Mucosa of stomach (tissue), 1 donor: ENCODE data around the gene TMEM79.
A peak's percentile ranks its signal among the peaks of the same experiment; 100 is the strongest.

Experiments used
- H3K27me3 ChIP-seq: one replicate; pipeline ENCODE4 v1.7.0; 2013; ENCODE audit warnings: mild to moderate bottlenecking, low read length; ENCODE audit not compliant: control insufficient read depth, insufficient read depth
- H3K36me3 ChIP-seq: one replicate; pipeline ENCODE4 v1.7.0; 2013; ENCODE audit warnings: low read length; ENCODE audit not compliant: control insufficient read depth, insufficient read depth
- H3K4me1 ChIP-seq: one replicate; pipeline ENCODE4 v1.7.0; 2013; ENCODE audit warnings: mild to moderate bottlenecking, low read length; ENCODE audit not compliant: control insufficient read depth, insufficient read depth
- H3K4me3 ChIP-seq: one replicate; pipeline ENCODE4 v1.7.0; 2013; ENCODE audit warnings: low read length
- H3K9ac ChIP-seq: one replicate; pipeline ENCODE4 v1.7.0; 2013; ENCODE audit warnings: mild to moderate bottlenecking, low read length, moderate library complexity
- H3K9me3 ChIP-seq: one replicate; pipeline ENCODE4 v1.7.0; 2013; ENCODE audit warnings: mild to moderate bottlenecking, low read length, moderate library complexity; ENCODE audit not compliant: control insufficient read depth
- donor health status: Pancreatic carcinoma.

Gene TMEM79

GRCh38 chr1:156284112-156284511 is at the start of gene TMEM79:
Gene TMEM79, plus strand, starts transcription at chr1:156284325. Its CDS starts 902 bp downstream, at chr1:156285227.
- Histone ChIP-seq H3K36me3 (no peaks in the 10 kb centered on the region), H3K4me3 (peak within 1 kb of the TSS; percentile 66), H3K27me3 (no peaks in the 10 kb centered on the region), H3K4me1 (peaks cover 26% of the 10 kb centered on the region), H3K9ac (peak within 1 kb of the TSS; percentile 90), H3K9me3 (no peaks in the 10 kb centered on the region)

DNA sequence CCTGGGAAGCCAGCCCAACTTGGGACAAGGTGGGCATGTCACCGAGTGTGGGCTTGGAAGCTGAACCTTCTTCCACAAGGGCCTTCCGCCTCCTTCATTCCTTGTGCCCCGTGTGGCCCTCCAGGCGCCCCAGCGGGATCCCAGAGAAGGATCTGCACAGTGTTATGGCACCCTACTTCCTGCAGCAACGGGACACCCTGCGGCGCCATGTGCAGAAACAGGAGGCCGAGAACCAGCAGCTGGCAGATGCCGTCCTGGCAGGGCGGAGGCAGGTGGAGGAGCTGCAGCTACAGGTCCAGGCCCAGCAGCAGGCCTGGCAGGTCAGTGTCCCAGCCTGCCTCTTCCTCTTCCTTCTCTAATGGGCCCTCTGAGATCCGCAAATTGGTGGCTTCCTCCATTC is 48.0 kb upstream of the TMEM79 start:
- H3K9me3 ChIP-seq = no peaks in the 10 kb centered on the region
- H3K4me1 ChIP-seq = no peaks in the 10 kb centered on the region
- H3K4me3 ChIP-seq = no peak overlapping the region
- H3K36me3 ChIP-seq = no peaks in the 10 kb centered on the region
- H3K9ac ChIP-seq = no peak overlapping the region
- no peaks in the 10 kb centered on the region for H3K27me3 ChIP-seq

DNA sequence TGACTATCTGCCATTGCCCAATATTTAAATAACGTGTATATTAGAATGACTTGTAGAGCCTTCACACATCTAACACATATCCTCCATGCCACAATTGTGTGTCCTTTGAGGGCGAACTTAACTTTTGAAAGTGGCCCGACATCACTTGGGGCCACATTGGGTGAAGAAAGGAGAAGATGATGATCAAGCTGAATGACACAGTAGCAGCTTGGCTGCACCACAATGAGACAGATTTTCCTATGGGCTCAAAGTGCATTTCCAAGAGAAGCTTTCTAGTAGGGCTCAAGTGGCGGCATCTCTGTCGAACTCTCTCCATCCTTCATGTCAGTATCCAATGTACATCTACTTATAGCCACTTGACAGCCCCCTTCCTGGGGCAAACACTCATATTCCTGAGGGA is 45.9 kb upstream of the TMEM79 start:
- no peaks in the 10 kb centered on the region for H3K4me1 ChIP-seq
- H3K27me3 ChIP-seq = no peaks in the 10 kb centered on the region
- no peak overlapping the region for H3K9ac ChIP-seq
- no peaks in the 10 kb centered on the region for H3K9me3 ChIP-seq
- no peak overlapping the region for H3K4me3 ChIP-seq
- H3K36me3 ChIP-seq = no peaks in the 10 kb centered on the region

GRCh38 chr1:156241311-156241811 is 42.8 kb upstream of the TMEM79 start:
- no peak overlapping the region for H3K4me3 ChIP-seq
- H3K9me3 ChIP-seq = no peaks in the 10 kb centered on the region
- peaks cover 14% of the 10 kb centered on the region for H3K4me1 ChIP-seq
- no peaks in the 10 kb centered on the region for H3K36me3 ChIP-seq
- peaks cover 16% of the 10 kb centered on the region for H3K27me3 ChIP-seq
- H3K9ac ChIP-seq = no peak overlapping the region

DNA sequence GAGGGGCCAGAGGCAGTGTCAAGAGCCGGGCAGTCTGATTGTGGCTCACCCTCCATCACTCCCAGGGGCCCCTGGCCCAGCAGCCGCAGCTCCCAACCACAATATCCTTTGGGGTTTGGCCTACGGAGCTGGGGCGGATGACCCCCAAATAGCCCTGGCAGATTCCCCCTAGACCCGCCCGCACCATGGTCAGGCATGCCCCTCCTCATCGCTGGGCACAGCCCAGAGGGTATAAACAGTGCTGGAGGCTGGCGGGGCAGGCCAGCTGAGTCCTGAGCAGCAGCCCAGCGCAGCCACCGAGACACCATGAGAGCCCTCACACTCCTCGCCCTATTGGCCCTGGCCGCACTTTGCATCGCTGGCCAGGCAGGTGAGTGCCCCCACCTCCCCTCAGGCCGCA is 42.2 kb upstream of the TMEM79 start, which contains the start of gene BGLAP:
BGLAP (plus strand) TSS at position 259 of the 400 bp plus-strand sequence; CDS start at position 307, 48 bp downstream.
- H3K4me1 ChIP-seq = peaks cover 20% of the 10 kb centered on the region
- H3K36me3 ChIP-seq = no peaks in the 10 kb centered on the region
- no peak within 1 kb of the TSS for H3K4me3 ChIP-seq
- H3K9ac ChIP-seq = no peak within 1 kb of the TSS
- no peaks in the 10 kb centered on the region for H3K9me3 ChIP-seq
- peaks cover 22% of the 10 kb centered on the region for H3K27me3 ChIP-seq

GRCh38 chr1:156242738-156243137 is 41.4 kb upstream of the TMEM79 start:
- Histone ChIP-seq H3K9ac (no peak overlapping the region), H3K4me1 (peaks cover 27% of the 10 kb centered on the region), H3K4me3 (no peak overlapping the region), H3K27me3 (peaks cover 27% of the 10 kb centered on the region), H3K36me3 (no peaks in the 10 kb centered on the region), H3K9me3 (no peaks in the 10 kb centered on the region)

- H3K9me3 ChIP-seq = no peaks in the 10 kb centered on the region
- no peaks in the 10 kb centered on the region for H3K36me3 ChIP-seq
- H3K4me3 ChIP-seq = no peak overlapping the region
- H3K4me1 ChIP-seq = peaks cover 32% of the 10 kb centered on the region
- H3K27me3 ChIP-seq = peaks cover 27% of the 10 kb centered on the region
- H3K9ac ChIP-seq = no peak overlapping the region
Measured at GRCh38 chr1:156244126-156244525, 40.0 kb upstream of the TMEM79 start.

DNA sequence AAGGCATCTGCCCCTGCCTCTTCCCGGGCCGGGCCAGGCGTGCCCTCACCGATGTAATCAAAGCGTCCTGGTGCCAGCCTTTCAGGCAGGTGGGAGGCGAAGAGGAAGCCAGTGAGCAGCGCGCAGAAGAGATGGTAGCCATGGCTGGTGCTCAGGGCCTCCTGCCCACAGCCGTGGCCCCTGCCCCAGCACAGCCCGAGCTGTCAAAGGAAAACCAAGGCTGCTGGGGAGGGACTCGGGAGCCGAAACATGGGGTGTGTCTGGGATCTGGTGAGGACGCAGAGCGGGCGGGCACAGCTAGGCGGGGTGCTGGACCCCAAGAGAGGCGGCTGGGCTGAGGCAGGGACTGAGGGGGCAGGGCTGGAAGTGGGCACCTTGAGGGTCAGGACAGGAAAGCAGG is 39.4 kb upstream of the TMEM79 start:
- H3K4me1 ChIP-seq = peaks cover 32% of the 10 kb centered on the region
- peak overlapping the region; percentile 47 for H3K9ac ChIP-seq
- no peak overlapping the region for H3K4me3 ChIP-seq
- no peaks in the 10 kb centered on the region for H3K9me3 ChIP-seq
- peaks cover 27% of the 10 kb centered on the region for H3K27me3 ChIP-seq
- no peaks in the 10 kb centered on the region for H3K36me3 ChIP-seq

- no peaks in the 10 kb centered on the region for H3K9me3 ChIP-seq
- peaks cover 4% of the 10 kb centered on the region for H3K36me3 ChIP-seq
- H3K27me3 ChIP-seq = peaks cover 27% of the 10 kb centered on the region
- peaks cover 32% of the 10 kb centered on the region for H3K4me1 ChIP-seq
- H3K4me3 ChIP-seq = no peak overlapping the region
- peak overlapping the region; percentile 47 for H3K9ac ChIP-seq
Measured at GRCh38 chr1:156245451-156246232, 38.5 kb upstream of the TMEM79 start.

DNA sequence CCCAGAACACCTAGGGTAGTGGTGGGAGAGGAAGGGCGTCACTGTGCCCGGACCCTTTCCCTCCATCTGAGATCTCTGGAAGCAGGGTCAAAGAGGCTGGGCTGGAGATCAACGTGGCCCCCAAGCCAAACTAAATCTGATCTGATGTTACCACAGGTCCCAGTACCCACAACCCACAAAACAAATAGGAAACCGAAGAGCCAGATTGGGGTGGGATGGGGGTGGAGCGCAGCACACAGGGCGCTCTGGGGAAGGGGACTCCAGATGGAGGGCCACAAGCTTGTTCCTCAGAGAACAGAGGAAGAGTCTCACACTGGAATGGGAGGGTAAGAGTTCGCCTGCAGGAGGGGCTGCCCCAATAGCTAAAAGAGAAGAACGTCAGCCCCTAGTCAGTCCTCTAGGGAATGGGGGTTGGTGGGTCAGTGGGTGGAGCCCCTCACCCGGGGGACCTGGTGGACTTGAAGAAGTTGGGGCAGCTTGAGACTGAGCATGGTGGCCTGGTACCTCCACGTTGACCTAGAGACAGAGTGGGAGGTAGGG is 37.8 kb upstream of the TMEM79 start:
- H3K9me3 ChIP-seq = no peaks in the 10 kb centered on the region
- H3K36me3 ChIP-seq = peaks cover 11% of the 10 kb centered on the region
- H3K27me3 ChIP-seq = peaks cover 27% of the 10 kb centered on the region
- H3K9ac ChIP-seq = peak overlapping the region; percentile 47
- peaks cover 32% of the 10 kb centered on the region for H3K4me1 ChIP-seq
- no peak overlapping the region for H3K4me3 ChIP-seq

GRCh38 chr1:156246781-156247459 is 37.2 kb upstream of the TMEM79 start:
- H3K27me3 ChIP-seq = peaks cover 27% of the 10 kb centered on the region
- H3K36me3 ChIP-seq = peaks cover 17% of the 10 kb centered on the region
- no peak overlapping the region for H3K4me3 ChIP-seq
- peaks cover 32% of the 10 kb centered on the region for H3K4me1 ChIP-seq
- no peak overlapping the region for H3K9ac ChIP-seq
- no peaks in the 10 kb centered on the region for H3K9me3 ChIP-seq
